GDM1 (cell line): Measurements from ENCODE around the gene CSNK2A1.
"Not testable (repeated sequence)": the region's sequence is repeated elsewhere in the genome, so short reads cannot be mapped to it uniquely, and the experiment has no call there.

Experiments
- DNase-seq: peaks from one replicate; lab custom pipeline; 2025; lab: John Stamatoyannopoulos, UW

Gene CSNK2A1

DNA sequence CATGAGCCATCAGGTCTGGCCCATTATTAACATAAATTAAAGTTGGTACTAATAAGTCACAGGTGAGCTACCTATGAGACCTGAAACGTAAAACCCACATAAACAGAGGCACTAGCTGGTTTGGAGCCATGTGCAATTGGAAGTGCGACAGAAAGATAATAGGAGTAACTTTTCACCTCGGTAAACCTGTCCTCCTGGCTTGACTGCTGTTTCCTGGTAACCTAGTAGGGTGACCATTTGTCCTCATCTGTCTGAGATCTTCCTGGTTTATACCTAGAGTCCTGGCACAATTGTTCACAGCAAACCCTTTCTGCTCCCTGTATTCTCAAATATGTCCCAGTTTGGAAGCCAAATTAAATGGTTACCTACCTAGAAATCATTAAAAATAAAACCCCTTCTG, 88.6 kb downstream of the CSNK2A1 start:
- DNase-seq: no peak

DNA sequence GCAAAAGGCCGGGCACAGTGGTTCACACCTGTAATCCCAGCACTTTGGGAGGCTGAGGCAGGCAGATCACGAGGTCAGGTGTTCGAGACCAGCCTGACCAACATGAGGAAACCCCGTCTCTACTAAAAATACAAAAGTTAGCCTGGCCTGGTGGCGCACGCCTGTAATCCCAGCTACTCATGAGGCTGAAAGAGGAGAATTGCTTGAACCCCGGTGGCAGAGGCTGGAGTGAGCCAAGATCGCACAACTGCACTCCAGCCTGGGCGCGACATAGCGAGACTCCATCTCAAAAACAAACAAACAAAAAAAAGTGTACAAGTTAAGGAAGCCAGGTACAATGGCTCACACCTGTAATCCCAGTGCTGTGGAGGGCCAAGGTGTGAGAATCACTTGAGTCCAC, 91.6 kb downstream of the CSNK2A1 start:
- not testable (repeated sequence) for DNase-seq

DNA sequence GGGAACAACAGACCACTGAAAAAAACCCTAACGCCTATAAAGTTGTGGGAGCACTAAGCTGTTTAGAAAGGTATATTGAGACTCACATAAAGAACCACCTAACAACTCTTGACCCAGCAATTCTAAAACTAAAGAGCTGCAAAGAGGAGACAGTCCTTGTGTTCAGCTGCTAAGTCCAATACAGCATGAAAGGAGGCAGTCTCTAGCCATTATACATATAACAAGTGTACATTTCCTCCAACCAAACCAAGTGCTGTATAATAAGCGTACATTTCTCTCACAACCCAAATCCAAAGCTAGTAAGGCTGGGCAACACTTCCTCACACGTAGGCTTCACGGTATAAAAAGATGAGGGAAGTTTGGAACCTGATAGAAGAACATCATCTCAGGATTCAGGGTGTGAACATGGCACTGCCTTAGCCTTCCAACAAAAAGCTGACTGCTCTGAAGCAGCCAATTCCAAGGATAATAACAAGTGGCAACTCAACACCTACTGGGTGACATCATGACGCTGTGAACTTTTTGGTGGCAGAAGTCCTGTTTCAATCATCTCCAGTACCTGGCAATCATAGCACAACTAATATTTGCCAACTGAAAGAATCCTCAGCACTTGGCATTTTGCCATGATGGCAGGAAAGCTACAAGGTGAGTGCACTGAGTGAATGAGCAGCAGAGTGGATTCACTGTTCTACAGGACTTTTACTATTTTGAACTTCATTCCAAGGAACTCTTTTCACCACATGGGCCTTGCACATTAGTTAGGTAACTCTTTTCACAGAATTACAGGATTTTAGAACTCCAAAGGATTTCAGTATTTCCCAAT, 97.9 kb downstream of the CSNK2A1 start:
- no peak for DNase-seq

DNA sequence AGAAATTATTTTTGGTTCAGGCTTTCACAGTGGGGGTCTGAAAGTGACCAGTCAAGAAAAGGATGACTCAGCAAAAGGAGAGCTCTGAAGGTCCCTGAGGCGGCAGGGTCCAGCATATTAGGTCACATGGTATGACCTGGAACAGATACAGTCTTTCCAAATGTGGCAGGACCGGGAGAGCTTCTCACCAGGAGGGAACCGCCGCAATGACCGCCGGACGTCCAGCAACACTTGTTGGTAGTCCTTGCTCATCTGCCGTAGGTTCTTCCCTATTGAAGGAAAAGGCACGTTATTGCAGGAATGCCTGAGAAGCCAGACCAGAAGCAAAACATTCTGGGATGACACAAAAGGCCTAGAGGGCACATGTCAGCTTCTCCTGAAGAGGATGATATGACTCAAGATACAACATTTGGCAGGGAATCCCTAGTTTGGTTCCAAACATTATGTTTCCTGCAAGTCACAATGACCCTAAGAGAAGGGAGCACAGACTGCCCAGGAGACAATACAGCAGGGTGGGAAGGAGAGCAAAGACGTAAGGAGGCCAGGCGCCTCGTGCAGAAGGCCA, 98.6 kb downstream of the CSNK2A1 start:
- no peak for DNase-seq

DNA sequence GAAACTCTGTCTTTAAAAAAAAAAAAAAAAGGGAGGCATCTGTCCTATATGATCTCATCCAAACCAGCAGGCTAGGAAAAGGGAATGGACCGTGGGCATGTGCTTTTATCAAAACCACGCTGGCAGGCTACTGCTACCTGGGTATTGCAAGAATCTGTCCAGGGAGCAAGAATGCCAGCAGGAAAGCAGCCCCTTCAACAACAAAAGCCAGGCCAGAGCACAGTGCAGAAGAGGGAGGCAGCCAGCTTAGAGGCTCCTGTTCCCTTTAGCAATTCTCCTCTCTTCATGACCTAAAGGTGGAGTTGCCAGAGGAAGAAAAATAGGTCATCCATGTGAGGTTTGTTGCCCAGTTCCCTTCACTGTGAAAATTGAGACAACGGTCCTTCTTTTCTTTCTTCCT, 99.5 kb downstream of the CSNK2A1 start:
- no peak for DNase-seq

DNA sequence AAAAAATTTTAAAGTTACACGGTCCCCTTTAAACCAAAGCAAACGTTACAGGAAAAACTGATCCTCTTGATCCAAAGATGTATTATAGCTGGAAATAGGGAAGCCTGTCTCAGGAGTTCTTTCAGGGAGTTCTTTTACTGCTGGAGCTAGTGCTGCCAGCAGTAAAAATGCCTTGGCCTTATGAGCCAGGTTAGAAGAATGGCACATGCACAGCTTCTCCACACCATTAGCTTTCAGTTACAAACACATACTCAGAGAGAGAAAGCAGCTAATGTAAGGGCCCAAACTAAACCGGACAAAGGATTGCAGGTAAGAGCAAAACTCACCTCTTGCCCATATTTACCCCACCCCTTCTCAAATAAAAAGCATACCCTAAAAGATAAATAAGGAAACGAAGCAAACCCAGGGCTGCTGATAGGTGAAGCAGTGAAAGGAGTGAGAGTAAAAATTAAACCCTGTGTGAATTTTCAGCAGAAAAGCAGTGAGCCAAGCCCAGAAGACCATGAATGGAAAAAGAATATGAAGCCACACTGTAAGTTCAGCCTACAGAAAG, 100.3 kb downstream of the CSNK2A1 start:
- no peak for DNase-seq

DNA sequence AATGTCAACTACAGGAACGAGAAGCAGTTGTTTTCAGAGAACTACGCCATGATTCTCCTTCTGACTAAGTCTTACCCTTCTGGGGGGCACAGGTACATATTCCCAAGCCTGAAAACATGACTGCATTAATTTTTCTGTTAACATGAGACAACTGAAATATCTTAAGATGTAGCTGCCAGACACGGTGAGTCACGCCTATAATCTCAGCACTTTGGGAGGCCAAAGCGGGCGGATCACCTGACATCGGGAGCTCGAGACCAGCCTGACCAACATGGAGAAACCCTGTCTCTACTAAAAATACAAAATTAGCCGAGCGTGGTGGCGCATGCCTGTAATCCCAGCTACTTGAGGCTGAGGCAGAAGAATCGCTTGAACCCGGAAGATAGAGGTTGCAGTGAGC, 103.0 kb downstream of the CSNK2A1 start:
- no peak for DNase-seq

DNA sequence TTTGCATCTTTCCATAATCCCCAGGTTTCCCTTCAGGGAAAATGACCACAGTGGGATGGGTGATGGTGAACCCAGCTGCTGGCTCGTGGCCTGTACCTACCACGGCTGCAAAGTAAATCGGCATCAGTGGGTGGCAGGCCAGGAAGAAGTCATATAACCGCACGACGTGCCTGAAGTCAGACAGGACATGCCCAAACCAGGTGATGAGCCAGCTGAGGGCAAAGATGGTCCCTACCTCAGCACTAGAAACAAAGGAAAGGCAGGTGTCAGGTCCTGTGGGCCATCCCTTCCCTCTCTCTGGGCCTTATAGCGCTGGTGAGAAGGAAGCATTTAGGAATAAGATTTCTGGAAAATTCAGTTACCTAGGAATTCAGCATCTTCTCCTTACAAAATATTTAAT, 103.4 kb downstream of the CSNK2A1 start:
- DNase-seq: no peak

DNA sequence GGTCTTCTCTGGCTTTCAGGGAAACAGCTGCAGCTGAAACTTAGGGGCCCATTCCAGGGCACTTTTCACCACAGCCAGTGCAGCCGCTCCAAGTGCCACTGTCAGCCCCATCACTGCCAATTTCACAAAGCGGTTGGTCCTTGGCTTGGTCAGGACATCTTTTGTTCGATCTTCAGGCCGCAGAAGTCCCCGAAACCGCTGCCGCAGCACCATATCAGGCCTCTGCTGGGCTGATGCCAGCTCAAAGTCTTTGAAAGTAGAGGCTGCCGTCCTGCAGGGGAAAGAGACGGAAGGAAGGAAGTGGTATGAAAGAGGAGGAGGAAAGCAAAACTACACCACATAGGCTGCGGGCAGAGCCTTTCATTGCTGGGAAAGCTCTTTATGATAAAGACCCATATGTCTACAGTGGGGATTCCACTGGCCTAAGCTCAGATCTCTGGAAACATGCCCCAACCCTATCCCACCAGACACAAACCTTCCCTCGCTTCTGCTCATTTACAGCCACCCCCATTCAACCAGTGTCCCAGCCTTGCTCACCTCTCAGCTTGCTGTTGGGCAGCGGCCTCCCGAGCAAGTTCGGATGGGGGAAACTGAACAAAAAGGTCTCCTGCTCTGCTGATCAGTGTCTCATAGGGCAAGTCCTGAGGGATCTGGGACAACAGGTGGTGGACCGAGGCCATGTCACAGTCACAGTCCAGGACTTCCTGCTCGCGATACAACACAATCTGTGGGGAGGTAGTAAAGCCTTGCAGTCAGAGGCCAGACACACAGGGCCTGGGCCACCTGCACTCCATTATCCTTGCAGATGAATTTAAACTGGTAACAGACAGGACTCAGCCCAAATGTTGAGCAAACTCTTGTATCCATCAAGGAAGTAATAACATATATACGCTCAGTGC, 104.8 kb downstream of the CSNK2A1 start:
- peak; percentile 79 for DNase-seq

DNA sequence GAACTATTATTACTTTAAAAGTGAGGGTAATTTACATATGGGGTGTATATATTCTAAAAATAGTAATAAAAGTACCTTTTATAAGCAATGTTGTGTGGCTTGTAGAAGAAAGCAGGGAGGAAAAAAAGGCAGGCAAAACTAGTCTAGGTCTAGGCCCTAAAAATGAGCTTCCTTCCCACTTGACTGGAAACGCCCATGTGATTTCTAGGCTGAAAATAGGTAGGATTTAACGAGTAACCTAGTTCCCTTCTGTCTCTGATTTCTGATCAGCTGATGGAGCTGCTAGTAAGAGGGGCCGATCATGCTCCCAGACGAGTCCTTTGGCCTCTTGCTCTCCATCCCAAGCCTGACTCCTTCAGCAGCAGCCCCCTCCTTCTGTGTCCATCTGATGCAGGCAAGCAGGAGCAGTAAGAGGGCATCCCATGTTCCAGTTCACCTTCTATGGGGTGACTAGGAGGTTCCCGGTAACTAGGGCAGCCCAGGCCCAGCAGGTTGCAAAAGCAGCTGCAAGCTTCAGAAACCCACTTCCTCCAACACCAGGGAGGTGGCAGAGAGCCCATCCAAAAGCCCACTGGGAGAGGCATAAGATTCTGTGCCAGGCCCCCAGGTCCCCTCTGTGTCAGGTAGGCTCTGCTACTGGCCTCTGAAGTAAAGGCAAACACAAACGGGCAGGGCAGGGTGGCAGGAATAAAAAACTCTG, 105.7 kb downstream of the CSNK2A1 start:
- DNase-seq: no peak

DNA sequence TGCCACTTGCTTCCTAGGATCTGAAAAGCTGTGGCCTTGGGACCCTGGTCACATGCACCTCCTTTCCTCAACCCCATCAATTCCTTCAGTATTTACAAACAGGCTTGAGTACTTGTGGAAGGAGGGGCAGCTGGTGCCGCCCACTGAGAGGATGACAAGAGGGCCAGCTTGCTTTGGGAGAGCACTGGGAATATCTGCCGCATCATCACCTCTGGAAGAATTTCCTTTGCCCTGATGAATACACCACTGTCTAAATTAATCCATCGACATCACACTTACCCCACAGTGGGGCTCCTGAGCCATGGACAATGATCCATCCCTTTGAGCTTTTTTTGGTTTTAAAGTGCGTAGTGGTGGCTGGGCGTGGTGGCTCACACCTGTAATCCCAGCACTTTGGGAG, 107.1 kb downstream of the CSNK2A1 start:
- DNase-seq: no peak

DNA sequence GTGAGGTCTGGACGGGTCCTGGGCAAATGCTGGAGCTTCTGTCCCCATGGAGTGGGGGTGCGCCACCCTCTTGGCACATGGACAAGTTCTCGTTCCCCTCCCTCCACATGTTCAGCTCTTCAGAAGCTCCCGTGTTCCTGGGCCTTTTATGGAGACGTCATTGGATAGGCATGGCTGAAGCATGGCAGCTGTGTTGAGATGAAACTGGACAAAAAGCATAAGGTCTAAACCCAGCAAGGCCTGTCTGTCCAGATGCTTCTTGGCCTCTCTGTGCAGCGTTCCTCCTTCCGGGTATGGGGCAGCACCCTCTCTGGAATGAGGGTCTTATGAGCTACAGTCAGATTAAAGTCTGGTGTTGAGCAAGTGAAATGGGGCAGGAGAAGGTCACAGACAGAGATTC, 108.0 kb downstream of the CSNK2A1 start:
- DNase-seq: no peak

DNA sequence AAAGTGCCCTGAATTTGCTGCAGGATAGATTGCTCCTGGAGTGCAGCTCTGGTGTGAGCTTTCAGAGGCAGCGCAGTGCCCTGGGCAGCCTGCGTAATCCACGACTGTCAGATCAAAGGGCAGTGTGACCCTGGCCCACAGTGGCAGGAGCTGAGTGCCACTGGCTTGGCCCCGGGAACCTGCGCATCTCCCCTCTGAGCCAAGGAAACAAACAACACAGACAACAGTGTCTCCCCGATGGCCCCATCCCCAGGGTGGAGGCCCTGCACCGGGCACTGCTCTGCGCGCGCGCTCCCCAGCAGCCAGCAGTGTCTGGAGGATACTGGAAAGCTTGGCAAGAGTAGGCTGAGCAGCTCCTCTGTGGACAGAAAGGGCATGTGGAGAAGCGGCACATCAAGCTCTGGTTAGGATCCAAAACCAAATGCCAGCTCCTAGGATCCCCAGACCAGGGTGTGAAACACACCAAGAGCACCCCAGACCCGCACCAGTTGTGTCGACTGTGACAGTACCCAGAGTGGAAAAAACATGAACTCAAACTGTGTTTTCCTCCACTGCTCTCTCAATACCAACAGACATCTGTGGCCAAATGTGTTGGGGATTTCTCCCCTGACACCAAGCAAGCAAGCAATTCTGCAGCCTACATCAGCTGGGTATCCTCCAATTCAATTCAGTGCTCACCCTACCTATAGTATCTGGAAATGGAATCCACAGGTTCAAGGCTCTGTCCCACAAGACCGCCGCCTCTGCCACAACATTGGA, 108.8 kb downstream of the CSNK2A1 start:
- no peak for DNase-seq

DNA sequence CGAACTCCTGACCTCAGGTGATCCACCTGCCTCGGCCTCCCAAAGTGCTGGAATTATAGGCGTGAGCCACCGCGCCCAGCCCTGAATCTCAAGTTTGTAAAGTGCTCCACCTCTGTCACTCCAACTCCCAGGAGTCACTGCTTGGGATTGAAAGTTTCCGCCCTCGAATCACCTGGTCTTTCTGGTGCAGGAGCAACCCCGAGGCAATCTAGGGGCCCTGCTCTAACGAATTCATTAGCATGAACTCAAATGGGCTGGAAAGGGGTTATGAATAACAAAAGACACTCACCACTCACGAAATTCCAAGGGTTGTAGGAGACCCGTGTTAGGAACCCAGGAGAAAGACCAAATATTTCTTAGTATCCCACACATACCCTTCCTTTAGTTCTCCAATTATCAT, 109.4 kb downstream of the CSNK2A1 start:
- DNase-seq: no peak

DNA sequence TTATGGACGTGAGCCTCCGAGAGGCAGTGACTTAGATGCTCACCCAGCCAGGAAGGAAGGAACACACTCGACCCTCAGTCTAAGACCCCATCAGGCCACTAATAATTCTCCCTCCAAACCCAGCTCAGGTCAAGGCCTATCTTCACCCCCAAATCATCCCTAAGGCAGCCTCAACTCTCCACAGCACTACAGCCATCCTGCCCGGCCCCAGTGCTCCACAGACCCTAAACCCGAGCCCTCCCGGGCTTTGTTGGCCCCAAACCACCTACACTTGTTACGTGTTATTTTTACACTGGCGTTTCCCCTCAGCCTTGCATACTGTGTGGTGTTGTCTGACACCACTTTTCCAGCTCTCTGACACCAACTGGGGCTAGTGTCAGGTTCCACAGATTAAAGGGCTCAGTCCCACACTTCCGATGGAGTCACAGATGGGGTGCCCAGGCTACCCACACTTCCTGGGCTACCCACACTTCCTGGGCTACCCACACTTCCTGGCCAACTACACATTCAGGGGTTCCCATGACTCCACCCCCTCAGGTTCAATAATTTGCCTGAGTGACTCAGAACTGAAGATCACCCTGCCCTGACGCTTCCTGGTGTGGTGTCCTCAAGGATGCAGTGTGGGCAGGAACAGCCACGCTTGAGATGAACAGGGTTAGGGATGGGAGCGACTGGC, 110.2 kb downstream of the CSNK2A1 start:
- no peak for DNase-seq

DNA sequence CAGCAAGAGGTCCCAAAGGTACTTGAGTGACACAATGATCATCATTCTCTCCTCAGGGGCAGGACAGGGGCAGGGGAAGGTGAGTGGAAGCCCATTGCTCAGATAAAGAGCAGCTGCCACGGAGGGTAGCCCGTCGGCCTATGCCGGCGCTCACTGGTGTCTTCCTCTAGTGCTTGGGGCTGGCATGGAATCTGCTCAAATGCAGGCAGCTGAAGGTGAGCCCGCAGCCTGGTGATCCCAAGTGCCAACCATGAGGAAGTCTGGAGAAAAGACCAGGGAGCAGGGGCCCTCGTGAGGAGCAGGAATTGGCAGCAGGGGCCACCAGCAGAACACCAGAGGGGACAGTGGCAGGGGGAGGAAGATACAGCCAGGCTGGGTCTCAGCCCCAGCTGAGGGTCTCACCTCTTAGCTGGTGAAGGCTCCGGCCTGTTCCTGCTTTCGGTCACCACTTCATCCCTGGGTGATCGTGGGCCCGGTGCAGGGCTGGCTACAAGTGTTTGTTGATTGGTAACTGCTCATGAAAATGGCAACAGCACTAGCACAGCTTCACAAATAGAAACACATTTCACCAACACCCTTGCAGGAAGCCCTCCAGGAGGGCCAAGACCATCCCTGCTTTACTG, 110.8 kb downstream of the CSNK2A1 start:
- no peak for DNase-seq

DNA sequence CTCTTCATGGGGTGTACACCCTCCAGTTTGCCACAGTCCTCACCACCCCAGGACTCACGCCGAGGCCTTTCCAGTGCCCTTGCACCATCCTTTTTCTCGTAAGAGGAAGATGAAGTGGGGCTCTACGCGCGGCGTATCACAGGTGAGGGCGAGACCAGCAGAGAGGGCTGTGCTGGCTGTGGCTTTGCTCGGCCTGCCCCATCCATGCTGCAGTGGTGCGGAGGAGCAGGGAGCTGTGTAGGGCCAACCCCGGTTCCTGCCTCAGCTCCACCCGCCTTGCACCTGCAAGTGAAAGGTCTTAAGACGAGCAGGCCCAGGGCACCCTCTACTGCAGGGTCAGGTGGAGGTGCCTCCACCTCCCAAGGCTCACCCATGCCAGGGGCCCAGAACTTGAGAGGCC, 111.4 kb downstream of the CSNK2A1 start:
- DNase-seq: no peak

DNA sequence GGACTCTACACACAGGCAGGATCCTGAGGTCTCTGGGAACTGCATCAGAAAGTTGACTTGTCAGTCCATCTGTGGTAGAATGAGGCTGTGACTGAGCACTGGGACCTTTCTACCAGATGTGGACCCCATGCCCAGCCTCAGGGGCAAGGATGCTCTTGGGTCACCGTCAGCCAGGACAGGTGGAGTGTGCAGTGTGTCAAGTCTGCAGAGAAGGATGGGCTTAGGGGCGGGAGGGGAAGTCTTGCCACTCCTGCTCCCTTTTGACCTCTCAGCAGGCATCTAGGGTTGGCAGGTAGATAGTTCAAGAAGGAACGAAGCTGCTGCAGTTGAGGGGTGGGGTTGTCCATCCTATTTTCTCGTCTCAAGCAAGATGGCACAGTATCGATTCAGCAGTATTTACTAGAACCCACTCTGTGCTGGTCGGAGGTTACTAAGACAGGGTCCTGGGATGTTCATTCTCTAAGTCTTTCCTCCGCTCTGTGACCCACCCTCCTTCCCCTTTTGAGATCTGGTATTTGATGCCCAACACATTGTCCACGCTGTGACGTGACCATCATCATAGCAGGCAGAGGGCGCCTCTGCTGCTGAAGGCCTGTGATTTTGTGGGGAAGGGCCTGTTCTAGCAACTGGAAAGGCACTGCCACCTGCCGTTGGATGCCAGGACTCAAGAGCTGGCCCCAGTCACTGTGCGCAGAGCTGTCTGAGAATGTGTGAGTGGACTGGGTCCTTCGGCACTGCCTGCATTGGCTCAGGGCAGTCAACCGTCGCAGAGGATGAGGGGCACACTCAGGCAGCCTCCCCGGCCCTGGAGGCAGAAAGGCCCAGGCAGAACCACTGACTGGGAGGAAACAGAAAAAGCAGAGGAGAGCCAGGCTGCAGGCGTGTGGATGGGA, 112.3 kb downstream of the CSNK2A1 start:
- peak; percentile 30 for DNase-seq
